Measurements from ENCODE around the gene EIF5A.

Gene EIF5A

DNA sequence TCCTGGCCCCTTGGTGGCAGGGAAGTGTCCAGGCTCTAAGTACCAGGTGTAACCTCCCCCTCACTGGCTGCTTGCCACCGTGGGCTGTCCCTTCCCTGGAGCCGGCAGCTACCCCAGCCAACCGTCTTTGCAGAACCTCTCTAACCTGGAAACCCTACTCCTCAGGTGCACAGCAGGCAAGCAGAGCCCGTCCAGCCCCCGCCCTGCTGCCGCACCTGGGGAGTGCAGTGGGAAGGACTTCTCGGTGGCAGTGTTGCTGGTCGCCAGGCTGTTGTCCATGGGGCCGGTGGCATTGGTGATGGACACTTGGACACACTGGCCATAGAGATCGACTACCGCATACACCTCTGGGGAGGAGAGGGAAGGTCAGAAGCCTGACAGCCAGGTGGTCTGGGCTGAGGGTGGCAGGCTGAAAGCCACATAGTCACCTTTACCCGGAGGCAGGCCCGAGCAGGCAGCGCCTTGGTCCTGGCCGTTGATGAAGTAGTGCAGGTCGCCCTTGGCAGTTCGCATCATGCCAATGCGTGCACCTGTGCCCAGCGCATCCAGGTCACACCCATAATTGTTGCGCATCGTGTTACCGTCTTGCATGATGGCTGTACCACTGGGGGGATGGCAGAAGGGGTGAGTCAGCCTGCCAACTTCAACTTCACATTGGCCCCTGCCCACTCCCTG, 15.2 kb downstream of the EIF5A start:
- in situ Hi-C loops (cut with HindIII; ENCODE audit: low pct_unique_long_range_greater_than_20kb, low sequenced_read_pairs): no loop called here
- no peak for TF ChIP-seq JUND (IDR thresholded peaks at IDR 0.05; ENCODE audit: low read depth)
- no peak for DNase-seq (ENCODE audit: low read depth in 1 of 2, low spot score in 1 of 2)

GRCh38 chr17:7323731-7324437, 16.5 kb downstream of the EIF5A start:
- no peak for DNase-seq (ENCODE audit: low read depth in 1 of 2, low spot score in 1 of 2)
- no peak for TF ChIP-seq JUND (IDR thresholded peaks at IDR 0.05; ENCODE audit: low read depth)
- in situ Hi-C loops (cut with HindIII; ENCODE audit: low pct_unique_long_range_greater_than_20kb, low sequenced_read_pairs): no loop called here

DNA sequence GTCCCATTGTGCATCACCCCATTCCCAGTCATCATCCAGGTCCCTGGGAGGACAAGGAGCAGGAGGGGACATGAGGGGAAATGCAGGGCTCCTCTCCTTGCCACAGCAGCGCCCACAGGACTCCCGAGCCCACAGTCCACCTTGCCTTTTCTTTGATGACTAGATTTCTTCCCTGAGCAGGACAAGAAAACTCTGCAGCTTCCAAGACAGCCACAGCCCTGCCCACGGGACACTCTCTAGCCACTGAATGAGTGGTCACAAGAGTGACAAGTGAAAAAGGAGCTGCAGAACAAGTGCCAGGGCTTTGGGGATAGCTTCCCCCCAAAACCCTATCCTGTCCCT, 17.0 kb downstream of the EIF5A start:
- in situ Hi-C loops (cut with HindIII; ENCODE audit: low pct_unique_long_range_greater_than_20kb, low sequenced_read_pairs): no loop called here
- DNase-seq (ENCODE audit: low read depth in 1 of 2, low spot score in 1 of 2): no peak

DNA sequence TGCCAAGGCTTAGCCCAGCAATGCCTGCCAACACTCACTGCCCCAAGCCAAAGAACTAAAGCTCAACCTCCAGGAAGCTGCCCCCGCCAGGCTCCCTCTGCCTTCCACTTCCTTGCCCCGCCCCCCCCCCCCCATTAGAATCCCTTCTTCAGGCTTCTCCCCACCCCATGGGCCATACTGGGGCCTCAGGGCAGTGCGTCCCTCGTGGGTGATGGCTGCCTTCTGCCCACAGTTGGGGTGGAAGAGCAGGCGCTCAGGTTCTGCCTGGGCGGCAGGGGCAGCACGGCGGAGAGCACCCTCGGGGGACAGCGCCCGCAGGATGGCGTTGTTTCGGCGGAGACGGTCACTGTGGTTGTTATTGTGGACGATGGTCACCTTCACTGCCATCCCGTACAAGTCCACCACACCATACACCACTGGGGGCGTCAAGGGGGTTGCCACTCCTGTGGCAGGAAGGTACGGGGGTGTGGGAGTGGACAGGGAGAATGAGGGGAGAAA, 17.7 kb downstream of the EIF5A start:
- DNase-seq (ENCODE audit: low read depth in 1 of 2, low spot score in 1 of 2): no peak
- in situ Hi-C loops (cut with HindIII; ENCODE audit: low pct_unique_long_range_greater_than_20kb, low sequenced_read_pairs): no loop called here
- TF ChIP-seq JUND (IDR thresholded peaks at IDR 0.05; ENCODE audit: low read depth): no peak

More for the DNA sequence above, 17.0 kb downstream of the EIF5A start:
- no peak for TF ChIP-seq JUND (IDR thresholded peaks at IDR 0.05; ENCODE audit: low read depth)

DNA sequence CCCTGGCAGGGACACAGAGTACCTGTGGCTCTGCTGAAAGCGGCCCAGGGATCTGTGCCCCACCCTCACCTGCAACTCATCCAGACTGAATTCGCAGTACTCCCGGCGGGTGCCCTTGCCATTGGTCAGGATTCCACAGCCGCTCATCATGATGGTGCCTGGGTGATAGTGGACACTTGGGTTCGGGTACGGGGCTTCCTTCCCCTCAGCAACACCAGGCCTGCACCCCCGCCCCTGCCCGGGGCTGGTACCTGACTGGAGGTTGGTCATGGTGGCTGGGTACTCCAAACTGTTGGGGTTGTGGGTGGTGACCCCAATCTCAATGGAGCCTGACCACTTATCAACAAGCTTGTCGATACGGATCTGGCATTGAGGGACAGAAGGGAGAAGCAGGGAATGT, 18.8 kb downstream of the EIF5A start:
- no peak for TF ChIP-seq JUND (IDR thresholded peaks at IDR 0.05; ENCODE audit: low read depth)
- in situ Hi-C loops (cut with HindIII; ENCODE audit: low pct_unique_long_range_greater_than_20kb, low sequenced_read_pairs): no loop called here
- DNase-seq (ENCODE audit: low read depth in 1 of 2, low spot score in 1 of 2): no peak

DNA sequence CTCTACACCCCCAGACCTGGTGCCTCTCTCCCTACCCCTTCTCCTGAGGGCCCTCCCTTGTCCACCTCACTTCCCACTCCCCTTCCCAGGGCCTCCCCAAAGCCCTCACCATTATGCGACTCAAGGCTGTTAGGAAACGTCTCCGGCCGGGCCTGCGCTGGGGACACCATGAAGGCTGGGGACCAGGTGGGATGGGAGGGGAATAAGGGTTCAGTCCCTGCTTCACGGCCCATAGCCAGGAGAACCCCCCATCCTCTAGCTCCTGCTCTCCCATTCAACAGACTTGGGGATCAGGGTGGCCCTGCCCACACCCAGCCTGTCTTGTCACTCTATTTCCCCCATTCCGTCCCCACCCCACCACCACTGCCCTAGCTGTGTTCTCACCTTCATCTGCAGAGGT, 19.6 kb downstream of the EIF5A start:
- in situ Hi-C loops (cut with HindIII; ENCODE audit: low pct_unique_long_range_greater_than_20kb, low sequenced_read_pairs): no loop called here
- no peak for TF ChIP-seq JUND (IDR thresholded peaks at IDR 0.05; ENCODE audit: low read depth)
- DNase-seq (ENCODE audit: low read depth in 1 of 2, low spot score in 1 of 2): no peak

DNA sequence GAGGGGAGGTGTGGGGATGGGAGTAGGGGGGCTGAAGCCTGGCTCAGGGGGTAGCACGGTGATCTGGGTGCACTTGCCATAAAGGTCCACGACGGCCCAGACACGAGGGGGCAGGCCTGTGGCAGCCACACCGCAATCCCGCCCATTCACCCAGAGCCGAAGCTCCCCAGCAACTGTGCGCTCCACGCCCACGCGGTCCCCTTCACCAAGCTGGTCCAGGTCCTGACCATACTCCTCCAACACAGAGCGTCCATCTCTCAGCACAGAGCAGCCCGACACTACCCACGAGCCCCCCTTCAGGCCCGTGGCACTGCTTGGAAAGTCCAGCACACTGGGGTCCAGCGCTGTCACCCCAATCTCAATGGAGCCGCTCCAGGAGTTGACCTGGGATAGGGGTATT, 20.1 kb downstream of the EIF5A start:
- DNase-seq (ENCODE audit: low read depth in 1 of 2, low spot score in 1 of 2): no peak
- in situ Hi-C loops (cut with HindIII; ENCODE audit: low pct_unique_long_range_greater_than_20kb, low sequenced_read_pairs): no loop called here
- TF ChIP-seq JUND (IDR thresholded peaks at IDR 0.05; ENCODE audit: low read depth): no peak

- in situ Hi-C loops (cut with HindIII; ENCODE audit: low pct_unique_long_range_greater_than_20kb, low sequenced_read_pairs): no loop called here
- TF ChIP-seq JUND (IDR thresholded peaks at IDR 0.05; ENCODE audit: low read depth): no peak
- DNase-seq (ENCODE audit: low read depth in 1 of 2, low spot score in 1 of 2): no peak
Measured at GRCh38 chr17:7328009-7328408, 20.6 kb downstream of the EIF5A start.

DNA sequence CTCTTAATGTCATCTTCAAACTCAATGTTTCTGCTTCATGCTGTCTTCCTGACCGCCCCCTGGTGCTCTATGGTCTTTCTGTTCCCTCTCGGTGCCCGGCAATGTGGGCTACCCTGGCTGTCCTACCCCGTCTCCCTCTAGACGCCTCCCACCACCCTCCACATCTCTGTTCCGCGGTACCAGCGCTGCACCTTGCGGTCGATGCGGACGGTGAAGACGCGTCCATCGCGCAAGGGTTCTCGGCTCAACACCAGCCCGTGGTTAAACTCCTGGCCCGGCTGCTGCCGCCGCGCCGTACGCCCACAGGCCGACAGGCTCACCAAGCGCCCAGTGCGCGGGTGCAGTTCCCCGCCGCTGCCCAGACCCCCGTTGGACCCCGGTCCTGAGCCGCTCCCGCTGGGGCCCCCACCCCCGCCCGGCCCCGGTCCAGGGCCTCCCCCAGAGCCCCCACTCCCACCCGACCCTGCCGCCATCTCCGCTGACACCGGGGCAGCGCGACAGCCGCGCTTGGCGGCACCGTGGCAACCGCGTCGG, 21.5 kb downstream of the EIF5A start, which contains the start of gene NEURL4:
Gene NEURL4 (minus strand): TSS at position 496 of the 534 bp plus-strand sequence. CDS start 23 bp downstream, at position 473.
- DNase-seq (ENCODE audit: low read depth in 1 of 2, low spot score in 1 of 2): no peak
- no peak for TF ChIP-seq JUND (IDR thresholded peaks at IDR 0.05; ENCODE audit: low read depth)
- in situ Hi-C loops (cut with HindIII; ENCODE audit: low pct_unique_long_range_greater_than_20kb, low sequenced_read_pairs): no loop called here

DNA sequence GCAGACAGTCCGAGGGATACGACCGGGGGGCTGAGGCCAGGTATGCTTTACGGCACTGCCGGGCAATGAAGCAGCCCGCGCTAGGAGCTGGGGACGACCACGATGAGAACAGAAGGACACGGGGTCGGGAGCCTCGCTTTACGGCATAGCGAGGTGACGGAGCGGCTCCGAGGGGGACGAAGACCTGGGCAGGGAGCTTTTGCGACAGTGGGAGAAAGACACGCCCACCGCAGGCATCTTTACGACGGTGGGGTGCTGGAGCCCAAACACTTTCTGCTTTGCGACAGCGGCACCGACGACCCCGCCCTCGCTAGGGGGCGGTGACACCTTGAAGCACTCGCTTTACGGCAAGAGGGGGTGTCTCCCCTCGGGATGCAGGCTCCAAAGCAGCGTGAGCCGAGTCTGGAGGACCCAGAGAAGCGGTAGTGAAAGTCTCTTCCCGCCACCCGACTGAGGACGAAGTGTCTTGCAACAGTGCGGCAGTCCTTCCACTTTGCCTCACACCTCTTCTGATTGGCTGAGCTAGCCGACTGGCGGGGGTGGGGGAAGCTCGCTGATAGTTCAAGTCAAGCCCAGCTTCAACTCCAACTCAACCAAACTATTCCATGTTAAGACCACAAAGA, 22.1 kb downstream of the EIF5A start:
- in situ Hi-C loops (cut with HindIII; ENCODE audit: low pct_unique_long_range_greater_than_20kb, low sequenced_read_pairs): no loop called here
- no peak for TF ChIP-seq JUND (IDR thresholded peaks at IDR 0.05; ENCODE audit: low read depth)

DNA sequence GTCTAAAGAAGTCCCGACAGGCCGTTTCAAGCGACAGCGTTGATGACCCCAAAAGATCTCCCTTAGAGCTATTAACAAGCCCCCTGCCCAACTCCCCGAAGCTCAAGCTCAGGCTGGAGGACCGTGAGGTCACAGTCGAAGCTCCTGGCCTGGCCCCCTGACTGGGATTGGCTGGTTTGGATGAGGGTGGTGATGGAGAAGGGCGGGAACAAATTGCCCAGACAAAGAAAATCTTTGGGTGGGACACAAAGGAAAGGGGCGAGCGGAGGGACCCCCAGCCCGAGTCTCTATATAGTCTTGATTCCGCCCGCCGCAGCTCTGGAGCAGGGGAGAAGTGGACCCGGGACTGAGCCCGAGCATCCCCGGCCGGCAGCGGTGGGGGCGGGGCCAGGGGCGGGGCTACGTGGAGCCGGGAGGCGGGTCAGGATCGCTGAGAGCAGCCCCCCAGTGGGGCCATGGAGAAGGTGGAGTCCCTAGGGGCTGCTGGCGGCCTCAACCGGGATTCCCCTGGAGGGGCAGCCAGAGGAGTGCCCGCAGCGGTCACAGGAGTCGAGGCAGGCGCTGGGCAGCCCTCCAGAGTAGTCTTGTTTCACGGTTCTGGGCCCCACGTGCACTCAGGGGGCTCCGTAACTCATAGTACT, 22.7 kb downstream of the EIF5A start:
- peak; percentile 80 to 82 for DNase-seq (ENCODE audit: low read depth in 1 of 2, low spot score in 1 of 2)
- in situ Hi-C loops (cut with HindIII; ENCODE audit: low pct_unique_long_range_greater_than_20kb, low sequenced_read_pairs): no loop called here
- TF ChIP-seq JUND (IDR thresholded peaks at IDR 0.05; ENCODE audit: low read depth): no peak

More for the DNA sequence above, 22.1 kb downstream of the EIF5A start:
- DNase-seq (ENCODE audit: low read depth in 1 of 2, low spot score in 1 of 2): peak; percentile 96 to 98

DNA sequence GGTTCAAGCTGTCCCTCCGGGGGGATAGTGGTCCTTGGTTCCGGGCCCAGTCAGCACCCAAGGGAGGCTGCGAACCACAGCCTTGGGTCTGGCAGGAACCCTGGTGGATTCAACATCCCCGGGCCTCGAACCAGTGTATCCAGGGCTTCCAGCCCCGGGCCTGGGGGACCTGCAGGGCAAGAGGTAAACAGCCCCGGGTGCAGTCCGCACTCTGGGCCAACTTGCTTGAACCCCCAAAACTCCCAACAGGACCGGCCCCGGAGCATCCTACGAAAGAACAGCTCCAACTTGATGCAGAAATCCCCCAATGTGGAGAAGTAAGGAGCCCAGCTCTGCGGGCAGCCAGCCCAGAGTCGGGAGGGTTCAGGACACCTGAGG, 23.2 kb downstream of the EIF5A start:
- TF ChIP-seq JUND (IDR thresholded peaks at IDR 0.05; ENCODE audit: low read depth): no peak
- in situ Hi-C loops (cut with HindIII; ENCODE audit: low pct_unique_long_range_greater_than_20kb, low sequenced_read_pairs): no loop called here

More for the DNA sequence above, 23.2 kb downstream of the EIF5A start:
- no peak for DNase-seq (ENCODE audit: low read depth in 1 of 2, low spot score in 1 of 2)
